Stimulated activated CD8-positive, alpha-beta memory T cell treated with anti-CD3 and anti-CD28 coated beads, Interleukin-7, amount 100 ng/mL, for 4 hours (primary cell): ENCODE results near the gene HDDC2.

Experiments
- DNase-seq, 2 donors: peaks; one replicate each; pipeline ENCODE4 v3.0.0-alpha.2; 2020; ENCODE audit warnings: low read depth in 2 of 2

HDDC2 gene

DNA sequence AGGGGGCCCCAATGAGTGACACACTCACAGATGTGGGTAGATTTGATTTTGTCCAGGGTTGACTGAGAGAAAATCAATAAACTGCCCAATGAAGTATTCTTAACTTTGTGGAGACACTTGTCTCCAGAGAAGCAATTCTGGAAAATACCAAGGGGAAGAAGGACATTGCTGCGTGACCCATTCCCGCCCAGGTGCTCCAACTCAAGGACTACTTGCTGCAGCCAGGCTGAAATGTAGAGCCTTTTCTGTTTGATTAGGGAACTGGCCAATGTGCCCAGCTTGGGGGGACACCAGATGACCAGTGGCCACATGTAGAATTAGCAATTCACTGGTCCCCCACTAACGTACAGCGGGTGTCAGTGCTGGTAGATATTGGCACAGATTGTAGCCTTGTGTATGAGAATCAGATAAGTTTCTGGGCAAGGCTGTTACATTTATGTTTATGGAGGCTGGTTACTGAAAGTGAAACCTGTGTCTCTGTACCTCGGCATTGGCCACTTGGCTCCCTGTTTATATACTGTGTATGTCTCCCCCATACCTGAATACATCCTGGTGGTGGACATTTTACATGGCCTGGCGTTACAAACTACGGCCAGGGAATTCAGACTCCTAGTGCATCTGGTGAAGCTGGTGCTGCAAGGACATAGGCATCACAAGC lies 32.3 kb downstream of the HDDC2 start:
- no peak for DNase-seq

DNA sequence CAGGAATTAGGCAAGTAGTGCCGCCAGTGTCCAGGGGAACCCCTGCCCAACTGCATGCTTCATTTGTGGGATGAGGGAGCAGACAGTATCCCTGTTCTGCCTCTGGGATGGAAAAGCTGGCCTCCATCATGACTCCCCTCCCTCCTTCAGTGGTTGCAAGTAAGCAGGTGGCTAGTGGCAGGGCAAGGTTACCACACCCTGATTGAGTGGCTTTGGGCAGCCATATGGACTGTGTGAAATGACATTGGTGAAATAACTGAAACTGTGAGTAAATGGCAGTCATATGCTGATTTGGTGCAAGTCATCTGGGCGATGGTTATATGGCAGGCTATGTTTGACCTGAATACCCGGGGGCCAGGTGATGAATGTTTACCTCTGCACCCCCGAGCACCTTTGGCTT lies 33.0 kb downstream of the HDDC2 start:
- no peak for DNase-seq

DNA sequence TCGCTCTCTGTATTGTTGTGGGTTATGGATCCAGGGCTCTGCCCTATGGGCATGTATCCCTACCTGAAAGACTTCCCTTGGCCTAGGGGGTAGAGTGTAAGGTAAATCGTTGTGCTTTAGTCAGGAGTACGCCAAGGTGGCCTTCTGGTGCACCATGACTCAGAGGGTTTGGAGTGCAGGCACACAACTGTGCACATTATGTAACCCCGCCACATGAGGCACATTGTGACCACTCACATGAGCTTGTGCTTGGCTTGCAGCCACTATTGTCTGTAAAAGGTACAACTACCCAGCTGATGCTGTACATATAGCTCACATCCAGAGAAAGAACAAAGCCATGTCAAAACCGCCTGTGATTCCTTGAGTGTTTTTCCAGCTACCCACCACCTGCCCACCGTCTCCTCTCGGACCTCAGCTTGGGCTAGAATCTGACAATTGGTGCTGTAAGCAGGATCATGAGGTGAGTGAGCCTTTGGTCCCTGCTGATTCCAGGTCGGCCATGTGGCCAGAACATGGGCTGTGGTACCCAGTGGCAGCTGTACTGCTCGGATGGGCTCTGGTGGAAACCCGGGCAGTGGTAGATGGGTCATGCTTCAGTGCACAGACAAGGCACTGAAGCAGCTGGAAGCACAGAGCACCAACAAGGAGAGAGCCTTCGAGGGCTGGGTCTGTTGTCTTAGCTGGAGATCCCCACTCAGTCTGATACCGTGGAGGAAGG lies 33.8 kb downstream of the HDDC2 start:
- DNase-seq, result no peak

DNA sequence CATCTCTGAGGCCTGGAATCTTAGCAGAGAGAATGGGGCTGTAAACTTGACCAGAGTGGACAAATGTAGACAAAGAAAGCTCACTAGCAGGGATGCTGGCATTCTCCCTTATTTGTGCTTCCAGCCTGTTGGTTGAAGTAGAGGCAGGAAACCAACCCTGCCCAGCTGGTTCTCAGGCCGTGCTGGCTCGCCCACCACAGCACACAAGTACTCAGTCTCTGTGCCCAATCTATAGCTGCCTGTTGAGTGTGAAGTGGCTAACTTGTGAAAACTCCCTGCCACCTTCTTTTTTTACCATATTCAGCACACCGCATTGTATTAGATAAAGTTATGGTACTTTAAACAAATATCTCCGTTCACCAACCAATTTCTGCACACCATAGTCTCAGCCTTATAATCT lies 37.3 kb downstream of the HDDC2 start:
- DNase-seq, result no peak

DNA sequence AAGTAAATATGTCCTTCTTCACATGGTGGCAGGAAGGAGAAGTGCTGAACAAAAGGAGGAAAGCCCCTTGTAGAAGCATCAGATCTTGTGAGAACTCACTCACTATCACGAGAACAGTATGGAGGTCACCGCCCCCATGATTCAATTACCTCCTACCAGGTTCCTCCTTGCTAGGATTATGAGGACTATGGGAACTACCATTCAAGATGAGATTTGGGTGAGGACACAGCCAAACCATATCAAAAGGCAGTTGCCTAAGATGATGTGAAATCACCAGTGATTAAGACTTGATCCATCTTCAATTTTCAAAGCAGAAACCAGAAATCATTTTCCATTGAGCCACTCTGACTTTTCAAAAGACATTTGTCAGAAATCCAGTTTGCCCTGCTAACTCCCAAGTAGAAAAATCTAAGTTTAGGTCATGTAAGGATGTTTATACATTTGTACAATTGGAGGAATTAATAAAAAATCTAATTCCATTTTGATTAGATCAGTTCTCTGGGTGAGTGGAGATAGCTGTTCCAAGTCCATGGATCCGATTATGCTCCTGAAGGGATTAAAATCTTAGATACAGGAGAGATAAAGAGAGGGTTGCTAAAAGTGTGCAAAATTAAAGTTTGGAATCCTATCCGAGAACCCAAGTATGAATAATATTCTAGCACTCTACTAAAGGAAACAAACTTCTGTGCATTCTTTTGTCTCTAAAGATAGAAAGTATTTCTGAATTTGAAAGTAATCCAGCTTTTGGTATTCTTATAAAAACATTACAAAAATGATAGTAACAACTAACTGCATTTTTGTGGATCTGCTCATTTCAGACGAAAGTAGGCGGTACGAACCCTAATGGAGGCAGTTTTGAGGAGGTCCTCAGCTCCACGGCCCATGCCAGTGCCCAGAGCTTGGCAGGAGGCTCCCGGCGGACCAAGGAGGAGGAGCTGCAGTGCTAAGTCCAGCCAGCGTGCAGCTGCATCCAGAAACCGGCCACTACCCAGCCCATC lies 39.5 kb downstream of the HDDC2 start:
- DNase-seq, result no peak

DNA sequence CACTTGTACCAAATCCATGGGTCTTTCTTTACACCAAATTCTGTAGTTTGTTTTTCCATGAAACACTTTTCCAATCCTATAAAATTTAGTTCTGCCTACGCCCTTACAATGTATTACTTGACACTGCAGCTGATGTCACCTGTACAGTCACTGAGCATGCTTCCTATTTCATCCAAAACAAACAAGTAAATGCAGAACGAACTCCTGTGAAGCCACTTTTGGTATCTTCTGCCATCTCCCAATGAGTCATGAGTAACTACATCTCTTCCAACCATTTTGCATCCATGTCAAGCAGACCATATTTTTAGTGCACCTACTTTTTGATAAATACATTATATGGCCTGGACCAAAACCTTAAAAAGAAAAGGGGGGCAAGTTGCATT lies 42.4 kb downstream of the HDDC2 start:
- DNase-seq, result no peak

DNA sequence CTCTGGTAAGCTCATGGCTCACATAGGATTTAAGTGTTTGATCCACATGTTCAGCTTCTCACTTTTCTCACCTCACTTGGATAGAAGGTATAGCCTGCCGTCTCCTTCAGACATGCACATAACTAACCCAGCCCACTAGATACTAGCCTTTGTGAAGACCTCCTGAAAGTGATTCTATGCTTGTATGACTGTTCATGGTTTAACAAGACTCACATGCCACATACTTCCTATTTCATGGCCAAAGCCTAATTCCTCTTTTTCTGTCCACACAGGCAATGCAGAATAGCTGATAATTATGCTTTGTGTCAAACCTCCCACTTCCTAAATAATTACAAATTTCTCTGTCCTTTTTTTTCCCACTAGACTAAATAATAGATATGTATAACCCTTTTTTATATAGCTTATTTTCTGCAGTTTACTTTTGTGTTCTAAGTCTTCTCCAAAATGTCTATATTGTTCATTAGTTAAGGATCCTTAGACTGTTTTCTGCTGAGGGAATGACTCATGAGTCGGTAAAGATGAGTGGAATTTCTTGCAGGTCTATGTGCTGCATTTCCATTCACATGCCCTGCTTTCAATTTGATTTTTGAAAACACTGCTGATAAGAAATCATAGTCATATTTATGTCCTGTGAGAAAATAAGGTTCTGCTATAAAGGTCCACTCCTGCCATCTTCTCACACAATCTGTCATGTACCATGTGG lies 43.0 kb downstream of the HDDC2 start:
- no peak for DNase-seq

DNA sequence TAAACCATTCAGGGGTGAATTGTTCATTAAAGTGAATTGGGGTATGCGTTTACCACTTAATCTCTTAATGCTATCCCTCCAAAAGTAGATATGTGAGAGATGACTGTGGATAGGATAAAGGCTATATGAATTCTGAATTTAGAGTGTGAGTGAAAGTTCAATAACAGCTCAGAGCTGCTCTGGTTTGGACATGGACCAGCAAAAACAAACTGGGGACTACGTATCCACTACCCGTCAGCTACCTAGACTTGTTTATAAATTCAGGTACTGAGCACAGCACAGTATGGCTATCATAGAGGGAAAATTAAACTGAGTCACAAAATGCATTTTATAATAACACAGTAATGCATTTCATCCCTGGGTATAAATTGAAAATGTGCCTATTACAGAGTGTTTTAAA lies 44.4 kb downstream of the HDDC2 start:
- no peak for DNase-seq

DNA sequence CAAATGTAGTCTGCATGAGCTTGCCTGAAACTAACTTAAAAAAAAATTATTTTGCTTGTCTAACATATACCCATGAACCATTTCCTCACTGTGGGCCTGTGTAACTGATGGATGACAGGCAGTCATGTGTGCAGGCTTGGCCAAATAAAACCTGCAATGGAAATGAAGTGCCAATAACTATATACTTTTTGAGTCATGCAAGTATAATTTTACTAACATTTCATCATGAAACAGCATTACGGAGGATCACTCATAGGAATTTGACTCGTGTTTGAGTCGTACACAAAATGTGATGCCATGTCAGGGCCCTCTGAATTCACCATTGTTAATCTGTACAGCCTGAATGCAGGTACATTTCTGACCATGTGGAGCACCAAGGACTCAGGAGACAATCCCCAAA lies 46.6 kb downstream of the HDDC2 start:
- no peak for DNase-seq

DNA sequence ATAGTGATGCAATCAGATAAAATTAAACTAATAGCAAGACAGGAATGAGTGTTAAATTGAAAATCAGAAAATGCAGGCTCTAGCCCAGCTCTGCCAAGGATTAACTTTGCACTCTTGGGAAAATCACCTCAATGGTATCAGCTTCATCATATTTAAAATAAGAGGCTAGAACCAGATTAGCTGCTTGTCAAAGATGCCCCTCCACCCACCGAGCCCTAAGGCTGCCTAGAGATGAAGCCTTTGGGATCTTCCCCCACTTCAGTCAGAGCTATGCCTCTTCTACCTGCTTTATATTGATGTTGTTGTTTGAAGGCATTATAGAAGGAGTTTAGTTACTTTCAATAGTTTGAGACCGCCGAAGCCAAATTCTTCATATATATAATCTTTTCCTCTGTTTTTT lies 47.4 kb downstream of the HDDC2 start:
- DNase-seq, result no peak

DNA sequence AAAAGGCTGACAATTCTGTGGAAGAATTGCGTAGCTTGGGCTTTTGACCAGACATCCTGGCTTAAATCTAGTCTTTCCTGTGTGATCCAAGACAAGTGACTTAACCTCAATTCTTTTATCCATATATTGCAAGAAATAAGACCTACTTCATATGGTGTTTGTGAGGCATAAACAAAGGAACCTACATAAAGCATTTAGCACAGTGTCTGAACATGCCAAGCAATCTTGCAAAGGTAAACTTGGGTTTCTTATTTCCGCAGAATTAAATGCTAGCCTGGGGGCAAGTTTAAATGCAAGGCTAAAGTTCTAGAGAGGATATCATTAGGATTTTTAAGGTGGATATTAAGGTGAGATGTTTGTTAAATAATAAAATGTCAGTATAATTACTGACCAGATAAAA lies 47.9 kb downstream of the HDDC2 start:
- DNase-seq, result no peak

DNA sequence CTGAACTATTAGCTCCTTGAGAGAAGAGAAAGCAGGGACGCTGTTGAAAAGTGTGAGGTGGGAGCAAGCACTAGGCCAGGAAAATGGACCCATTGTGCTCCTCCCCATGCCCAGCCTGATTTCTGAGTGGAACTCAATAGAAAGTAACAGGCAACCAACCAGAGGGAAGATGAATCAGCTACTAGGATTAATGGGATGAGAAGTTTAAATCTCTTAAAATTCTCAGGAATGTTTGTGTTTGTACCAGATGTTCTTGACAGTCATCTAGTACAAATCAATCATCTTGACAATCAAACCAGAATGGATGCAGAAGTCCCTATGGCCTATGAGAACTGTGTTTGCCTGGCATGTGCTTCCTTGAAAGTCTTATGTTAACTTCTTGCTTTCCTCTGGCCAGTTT lies 48.9 kb downstream of the HDDC2 start:
- DNase-seq, result no peak

DNA sequence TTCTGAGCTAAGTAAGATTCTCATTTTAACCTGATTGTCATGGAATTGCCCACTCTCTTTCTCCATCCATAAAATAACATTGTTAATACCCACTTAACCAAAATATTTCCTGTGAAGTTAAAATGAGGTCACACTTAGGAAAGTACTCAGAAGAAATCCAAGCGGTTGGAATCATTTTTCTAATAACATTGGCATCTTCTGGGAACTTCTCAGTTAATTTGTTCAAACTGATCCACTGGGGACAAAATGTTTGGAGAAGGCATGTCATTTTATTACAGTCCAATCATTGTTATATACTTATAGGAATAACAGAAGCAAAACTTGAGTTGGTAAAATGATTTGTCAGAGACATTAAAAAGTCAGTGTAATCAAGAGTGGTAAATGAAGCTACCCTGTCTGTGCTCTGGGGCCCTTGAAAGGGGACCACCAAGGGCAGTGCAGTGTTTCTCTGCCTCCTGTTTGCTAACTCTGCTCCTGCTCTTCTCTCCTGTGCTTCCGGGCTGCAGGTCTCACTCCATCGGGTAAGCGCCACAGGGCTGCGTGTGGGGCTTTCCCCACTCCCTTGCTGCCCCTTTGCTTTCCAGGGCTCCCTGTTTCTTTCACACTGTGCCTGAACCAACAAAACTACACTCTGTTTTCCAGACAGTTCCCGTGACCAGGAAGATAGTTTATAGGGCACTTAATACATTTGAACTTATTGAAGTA lies 50.1 kb downstream of the HDDC2 start:
- no peak for DNase-seq

DNA sequence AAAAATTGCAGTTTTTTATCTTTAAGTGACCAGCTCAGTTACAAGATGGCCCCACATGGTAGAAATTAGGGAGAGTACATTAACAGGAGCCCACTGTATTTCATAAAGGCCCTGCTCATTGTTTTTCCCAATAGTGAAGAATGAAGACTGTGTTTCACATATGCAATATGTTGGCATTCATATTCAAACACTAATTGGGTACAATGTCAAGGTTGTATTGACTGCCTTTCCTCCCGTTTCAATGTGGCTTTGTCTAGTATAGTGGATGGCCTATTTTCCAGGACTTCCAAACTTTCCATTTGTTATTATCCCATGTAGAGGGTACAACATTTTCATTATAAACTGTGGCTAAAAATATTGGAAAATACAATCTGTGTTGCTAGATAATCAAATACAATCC lies 51.3 kb downstream of the HDDC2 start:
- DNase-seq, result no peak

DNA sequence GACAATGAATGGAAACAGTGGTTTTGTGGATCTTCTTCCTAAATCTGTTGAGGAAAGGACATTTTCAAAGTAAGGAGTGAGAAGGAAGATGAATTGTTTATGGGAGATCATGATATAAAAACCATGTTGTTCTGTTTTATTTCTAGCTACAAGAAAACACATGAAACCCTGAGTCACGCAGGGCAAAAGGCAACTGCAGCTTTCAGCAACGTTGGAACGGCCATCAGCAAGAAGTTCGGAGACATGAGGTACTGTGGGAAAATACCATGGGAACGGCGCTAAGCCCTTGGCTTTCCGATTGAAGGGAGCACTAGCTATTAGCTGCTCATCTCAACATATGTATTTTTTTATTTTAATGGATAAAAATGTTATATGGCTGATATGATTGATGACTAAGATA lies 53.6 kb downstream of the HDDC2 start:
- no peak for DNase-seq

DNA sequence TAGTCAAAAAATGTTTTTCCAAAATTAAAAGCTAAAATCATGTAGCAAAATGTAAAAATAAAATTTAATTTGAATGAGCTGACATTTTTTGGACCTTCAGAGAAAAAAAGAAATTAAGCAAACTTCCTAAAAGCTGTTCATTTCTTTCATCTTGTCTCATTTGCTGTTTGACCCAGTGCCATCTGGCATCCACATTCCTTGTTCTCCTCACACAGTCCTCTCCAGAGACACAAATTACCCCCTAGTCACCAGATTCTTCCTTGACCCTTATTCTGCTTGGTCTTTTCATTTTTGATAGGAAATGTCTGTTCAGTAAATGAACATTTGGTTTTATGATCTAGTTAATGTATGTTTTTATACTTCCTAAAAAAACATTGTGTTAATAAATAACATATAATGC lies 55.2 kb downstream of the HDDC2 start:
- DNase-seq, result no peak

DNA sequence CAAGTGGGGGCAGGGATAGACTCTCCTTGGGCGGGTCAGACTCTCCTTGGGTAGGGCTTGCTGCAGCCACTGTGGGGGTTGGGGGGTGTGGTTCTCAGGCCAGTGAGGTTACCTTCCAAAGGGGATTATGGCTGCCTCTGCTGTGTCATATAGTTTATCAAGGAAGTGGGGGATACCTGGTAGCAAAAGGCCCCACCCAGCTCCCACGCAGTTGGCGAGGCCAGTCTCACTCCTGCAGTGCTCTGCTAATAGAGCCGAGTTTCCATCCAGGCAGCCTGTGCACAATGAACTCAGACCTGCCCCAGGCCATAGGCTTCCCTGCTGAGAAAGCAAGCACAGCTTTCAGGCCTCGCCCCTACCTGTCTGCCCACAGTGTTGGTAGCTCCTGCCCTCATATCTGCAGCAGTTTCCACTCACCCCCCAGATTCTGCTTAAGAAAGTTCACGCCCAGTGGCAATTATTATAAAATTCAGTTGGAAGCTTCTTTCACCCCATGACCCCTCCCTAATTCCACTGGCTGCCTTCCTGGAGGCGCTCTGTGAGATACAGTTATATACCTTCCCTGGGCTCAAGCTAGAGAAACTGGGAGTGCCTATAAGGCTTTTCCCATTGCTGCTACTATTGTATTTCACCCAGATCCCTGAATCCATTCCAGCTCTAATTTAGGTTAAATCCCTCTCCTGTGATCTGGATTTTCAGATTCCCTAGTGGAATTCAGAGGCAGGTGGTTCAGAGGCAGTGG lies 56.1 kb downstream of the HDDC2 start:
- DNase-seq, result no peak

DNA sequence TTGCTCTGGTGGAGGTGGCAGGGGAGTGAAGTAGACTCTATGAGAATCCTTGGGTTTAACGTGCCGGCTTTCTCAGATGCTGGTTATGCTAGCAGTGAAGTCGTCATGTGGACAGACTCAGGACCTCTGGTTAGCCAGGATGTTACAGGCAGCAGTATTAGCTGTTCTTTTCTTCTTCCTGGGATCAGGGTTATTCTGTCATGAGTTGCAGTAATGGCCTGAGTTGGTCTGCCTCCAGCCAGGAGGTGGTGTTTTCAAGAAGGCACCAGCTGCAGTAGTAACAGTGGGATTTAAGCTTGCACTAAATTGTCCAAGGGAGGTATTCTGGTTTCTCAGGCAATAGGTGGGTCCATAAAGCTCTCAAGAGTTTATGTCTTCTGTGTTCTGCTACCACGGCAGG lies 56.7 kb downstream of the HDDC2 start:
- no peak for DNase-seq

DNA sequence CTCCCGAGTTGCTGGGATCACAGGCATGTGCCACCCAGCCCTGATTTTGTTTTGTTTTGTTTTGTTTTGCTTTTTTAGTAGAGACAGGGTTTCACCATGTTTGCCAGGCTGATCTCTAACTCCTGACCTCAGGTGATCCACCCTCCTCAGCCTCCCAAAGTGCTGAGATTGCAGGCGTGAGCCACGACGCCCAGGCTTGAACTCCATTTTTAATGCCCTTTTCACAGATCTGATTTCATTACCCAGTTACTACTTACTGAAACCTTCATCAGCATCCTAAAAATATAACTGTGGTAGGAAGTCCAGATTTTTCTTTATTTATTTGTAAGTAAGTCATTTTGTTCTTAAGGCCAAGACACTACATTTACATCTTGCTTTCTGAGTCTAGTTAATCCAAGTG lies 64.0 kb downstream of the HDDC2 start:
- no peak for DNase-seq

DNA sequence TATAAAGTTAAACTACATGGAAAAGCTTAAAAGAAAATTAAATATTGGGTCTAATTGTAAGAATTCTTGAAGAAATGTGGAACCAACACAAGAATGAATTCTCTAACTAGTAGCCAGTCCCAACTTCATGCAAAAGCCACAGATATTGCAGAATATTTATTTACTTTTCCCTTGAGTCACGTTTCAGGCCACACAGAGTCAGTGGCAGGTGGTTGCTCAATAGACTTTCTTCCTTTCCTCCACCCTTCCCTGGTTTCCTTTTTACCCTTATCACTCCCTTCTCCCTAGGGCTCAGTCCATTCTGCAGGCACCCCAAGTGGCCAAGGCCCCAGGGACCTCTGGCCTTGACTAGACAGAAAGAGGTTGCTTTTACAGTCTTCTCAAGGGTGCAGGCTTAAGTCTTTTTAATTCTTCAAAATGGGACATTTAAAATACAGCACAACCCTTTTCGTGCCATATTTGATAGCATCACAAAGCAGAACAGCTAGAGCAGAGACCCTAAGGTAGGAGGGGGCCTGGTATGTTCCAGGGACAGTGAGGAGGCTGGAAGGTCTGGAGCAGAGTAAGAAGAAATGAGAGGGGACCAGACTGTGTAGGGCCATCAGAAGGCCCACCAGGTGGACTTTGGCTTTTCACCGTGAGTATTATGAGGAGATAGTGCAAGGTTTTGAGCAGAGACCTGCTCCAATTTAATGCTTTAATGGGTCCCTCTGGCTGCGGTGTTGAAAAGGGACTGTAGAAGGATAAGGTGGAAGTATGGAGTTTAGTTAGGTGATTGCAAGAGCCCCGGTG lies 65.0 kb downstream of the HDDC2 start:
- no peak for DNase-seq
